H1 (cell line): ENCODE measurements around the gene MT1G. TPM values are rescaled to one million over a fixed set of nuclear protein-coding genes. Genes with fewer than 3 reads are reported as not detected.

ENCODE experiments used
- RBBP5 ChIP-seq: IDR thresholded peaks from 2 replicates; pipeline ENCODE4 v1.7.1; 2012; ENCODE audit warnings: low read depth, mild to moderate bottlenecking, inconsistent platforms, low read length, moderate library complexity, borderline replicate concordance
- polyA plus RNA-seq, 7 experiments: library from polyadenylated mRNA; depleted of rRNA in 3 of 7; stranded (reverse) in 5 of 7; unstranded in 2 of 7; fragments of >200 nt in 5 of 7; fragments of 200-250 nt in 2 of 7; gene quantifications; 1 replicate in 5 of 7; 2 replicates in 1 of 7; 4 replicates in 1 of 7; pipeline versions ENCODE4 v1.2.1 to v1.2.3, GENCODE V29; 2011 to 2013; ENCODE audit warnings: missing spikeins in 2 of 7, mixed read lengths in 2 of 7
- total RNA-seq: library from RNA; stranded (reverse); fragmentation: NEBNext Ultra II Directional; extraction: Animal tissue kit (Norgen Biotek cat#: 25700); gene quantifications from 2 replicates; pipeline ENCODE4 v1.2.1, GENCODE V29; 2021
- TF ChIP-seq, protein P1 (sequence below): fragments of 300-600 bp; sonication (generic); IDR thresholded peaks from 2 replicates; pipeline ENCODE4 v1.7.1; 2012; ENCODE audit warnings: low read length, moderate library complexity, mild to moderate bottlenecking, inconsistent platforms; ENCODE audit not compliant: insufficient replicate concordance
- TF ChIP-seq, protein P2 (sequence below), 3 experiments: IDR thresholded peaks; 1 replicate in 2 of 3; 2 replicates in 1 of 3; pipeline versions ENCODE4 v1.5.1 to v1.6.1; 2011; ENCODE audit warnings: low read length in 3 of 3, mild to moderate bottlenecking in 3 of 3, inconsistent platforms in 2 of 3, low read depth in 1 of 3, moderate library complexity in 1 of 3; ENCODE audit not compliant: insufficient read depth in 1 of 3; ENCODE audit errors: control extremely low read depth in 1 of 3

Gene MT1G
- total and polyA plus RNA-seq, 2 of the 8 experiments (the other 6 are each of a cell fraction or from before 2014, with no cell fraction given) = 17.7 to 515 TPM

DNA sequence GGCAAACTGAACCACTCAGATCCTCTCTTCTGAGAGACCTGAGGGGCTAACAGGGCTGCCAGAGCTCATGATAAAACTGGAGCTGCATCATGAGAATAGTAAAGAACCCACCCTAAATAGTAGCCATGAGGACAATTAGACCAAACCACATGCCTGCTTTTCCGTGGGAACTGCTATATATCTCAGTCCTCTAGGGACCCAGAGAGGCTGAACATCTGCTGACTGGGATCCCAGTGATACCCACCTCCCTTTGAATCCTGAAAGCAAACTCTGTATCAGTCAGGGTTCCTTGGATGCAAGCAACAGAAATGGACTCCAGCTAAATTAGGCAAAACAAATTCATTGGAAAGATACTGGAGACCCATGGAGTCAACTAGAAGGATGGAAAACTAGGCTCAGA, 20.9 kb upstream of the MT1G start (continued):
- TF ChIP-seq, protein P1, sequence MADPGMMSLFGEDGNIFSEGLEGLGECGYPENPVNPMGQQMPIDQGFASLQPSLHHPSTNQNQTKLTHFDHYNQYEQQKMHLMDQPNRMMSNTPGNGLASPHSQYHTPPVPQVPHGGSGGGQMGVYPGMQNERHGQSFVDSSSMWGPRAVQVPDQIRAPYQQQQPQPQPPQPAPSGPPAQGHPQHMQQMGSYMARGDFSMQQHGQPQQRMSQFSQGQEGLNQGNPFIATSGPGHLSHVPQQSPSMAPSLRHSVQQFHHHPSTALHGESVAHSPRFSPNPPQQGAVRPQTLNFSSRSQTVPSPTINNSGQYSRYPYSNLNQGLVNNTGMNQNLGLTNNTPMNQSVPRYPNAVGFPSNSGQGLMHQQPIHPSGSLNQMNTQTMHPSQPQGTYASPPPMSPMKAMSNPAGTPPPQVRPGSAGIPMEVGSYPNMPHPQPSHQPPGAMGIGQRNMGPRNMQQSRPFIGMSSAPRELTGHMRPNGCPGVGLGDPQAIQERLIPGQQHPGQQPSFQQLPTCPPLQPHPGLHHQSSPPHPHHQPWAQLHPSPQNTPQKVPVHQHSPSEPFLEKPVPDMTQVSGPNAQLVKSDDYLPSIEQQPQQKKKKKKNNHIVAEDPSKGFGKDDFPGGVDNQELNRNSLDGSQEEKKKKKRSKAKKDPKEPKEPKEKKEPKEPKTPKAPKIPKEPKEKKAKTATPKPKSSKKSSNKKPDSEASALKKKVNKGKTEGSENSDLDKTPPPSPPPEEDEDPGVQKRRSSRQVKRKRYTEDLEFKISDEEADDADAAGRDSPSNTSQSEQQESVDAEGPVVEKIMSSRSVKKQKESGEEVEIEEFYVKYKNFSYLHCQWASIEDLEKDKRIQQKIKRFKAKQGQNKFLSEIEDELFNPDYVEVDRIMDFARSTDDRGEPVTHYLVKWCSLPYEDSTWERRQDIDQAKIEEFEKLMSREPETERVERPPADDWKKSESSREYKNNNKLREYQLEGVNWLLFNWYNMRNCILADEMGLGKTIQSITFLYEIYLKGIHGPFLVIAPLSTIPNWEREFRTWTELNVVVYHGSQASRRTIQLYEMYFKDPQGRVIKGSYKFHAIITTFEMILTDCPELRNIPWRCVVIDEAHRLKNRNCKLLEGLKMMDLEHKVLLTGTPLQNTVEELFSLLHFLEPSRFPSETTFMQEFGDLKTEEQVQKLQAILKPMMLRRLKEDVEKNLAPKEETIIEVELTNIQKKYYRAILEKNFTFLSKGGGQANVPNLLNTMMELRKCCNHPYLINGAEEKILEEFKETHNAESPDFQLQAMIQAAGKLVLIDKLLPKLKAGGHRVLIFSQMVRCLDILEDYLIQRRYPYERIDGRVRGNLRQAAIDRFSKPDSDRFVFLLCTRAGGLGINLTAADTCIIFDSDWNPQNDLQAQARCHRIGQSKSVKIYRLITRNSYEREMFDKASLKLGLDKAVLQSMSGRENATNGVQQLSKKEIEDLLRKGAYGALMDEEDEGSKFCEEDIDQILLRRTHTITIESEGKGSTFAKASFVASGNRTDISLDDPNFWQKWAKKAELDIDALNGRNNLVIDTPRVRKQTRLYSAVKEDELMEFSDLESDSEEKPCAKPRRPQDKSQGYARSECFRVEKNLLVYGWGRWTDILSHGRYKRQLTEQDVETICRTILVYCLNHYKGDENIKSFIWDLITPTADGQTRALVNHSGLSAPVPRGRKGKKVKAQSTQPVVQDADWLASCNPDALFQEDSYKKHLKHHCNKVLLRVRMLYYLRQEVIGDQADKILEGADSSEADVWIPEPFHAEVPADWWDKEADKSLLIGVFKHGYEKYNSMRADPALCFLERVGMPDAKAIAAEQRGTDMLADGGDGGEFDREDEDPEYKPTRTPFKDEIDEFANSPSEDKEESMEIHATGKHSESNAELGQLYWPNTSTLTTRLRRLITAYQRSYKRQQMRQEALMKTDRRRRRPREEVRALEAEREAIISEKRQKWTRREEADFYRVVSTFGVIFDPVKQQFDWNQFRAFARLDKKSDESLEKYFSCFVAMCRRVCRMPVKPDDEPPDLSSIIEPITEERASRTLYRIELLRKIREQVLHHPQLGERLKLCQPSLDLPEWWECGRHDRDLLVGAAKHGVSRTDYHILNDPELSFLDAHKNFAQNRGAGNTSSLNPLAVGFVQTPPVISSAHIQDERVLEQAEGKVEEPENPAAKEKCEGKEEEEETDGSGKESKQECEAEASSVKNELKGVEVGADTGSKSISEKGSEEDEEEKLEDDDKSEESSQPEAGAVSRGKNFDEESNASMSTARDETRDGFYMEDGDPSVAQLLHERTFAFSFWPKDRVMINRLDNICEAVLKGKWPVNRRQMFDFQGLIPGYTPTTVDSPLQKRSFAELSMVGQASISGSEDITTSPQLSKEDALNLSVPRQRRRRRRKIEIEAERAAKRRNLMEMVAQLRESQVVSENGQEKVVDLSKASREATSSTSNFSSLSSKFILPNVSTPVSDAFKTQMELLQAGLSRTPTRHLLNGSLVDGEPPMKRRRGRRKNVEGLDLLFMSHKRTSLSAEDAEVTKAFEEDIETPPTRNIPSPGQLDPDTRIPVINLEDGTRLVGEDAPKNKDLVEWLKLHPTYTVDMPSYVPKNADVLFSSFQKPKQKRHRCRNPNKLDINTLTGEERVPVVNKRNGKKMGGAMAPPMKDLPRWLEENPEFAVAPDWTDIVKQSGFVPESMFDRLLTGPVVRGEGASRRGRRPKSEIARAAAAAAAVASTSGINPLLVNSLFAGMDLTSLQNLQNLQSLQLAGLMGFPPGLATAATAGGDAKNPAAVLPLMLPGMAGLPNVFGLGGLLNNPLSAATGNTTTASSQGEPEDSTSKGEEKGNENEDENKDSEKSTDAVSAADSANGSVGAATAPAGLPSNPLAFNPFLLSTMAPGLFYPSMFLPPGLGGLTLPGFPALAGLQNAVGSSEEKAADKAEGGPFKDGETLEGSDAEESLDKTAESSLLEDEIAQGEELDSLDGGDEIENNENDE = no peak
- no peak for TF ChIP-seq RBBP5
- TF ChIP-seq, protein P2, sequence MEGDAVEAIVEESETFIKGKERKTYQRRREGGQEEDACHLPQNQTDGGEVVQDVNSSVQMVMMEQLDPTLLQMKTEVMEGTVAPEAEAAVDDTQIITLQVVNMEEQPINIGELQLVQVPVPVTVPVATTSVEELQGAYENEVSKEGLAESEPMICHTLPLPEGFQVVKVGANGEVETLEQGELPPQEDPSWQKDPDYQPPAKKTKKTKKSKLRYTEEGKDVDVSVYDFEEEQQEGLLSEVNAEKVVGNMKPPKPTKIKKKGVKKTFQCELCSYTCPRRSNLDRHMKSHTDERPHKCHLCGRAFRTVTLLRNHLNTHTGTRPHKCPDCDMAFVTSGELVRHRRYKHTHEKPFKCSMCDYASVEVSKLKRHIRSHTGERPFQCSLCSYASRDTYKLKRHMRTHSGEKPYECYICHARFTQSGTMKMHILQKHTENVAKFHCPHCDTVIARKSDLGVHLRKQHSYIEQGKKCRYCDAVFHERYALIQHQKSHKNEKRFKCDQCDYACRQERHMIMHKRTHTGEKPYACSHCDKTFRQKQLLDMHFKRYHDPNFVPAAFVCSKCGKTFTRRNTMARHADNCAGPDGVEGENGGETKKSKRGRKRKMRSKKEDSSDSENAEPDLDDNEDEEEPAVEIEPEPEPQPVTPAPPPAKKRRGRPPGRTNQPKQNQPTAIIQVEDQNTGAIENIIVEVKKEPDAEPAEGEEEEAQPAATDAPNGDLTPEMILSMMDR (IDR thresholded peaks at IDR 0.05; ENCODE audit: control extremely low read depth in 1 of 3, insufficient read depth in 1 of 3, low read depth in 1 of 3, low read length in 3 of 3) = peak in 1 of 3 experiments; percentile 14; a peak in 1 of 4 replicates
